Liver (tissue), 9 donors: ENCODE data around the gene MYH2. TPM values are rescaled to one million over a fixed set of nuclear protein-coding genes. Genes with fewer than 3 reads are reported as not detected.

ENCODE experiments used
- DNase-seq: peaks from one replicate; pipeline ENCODE4 v3.0.0-alpha.2; 2017; ENCODE audit warnings: low spot score
- H3K27ac ChIP-seq, 2 donors: one replicate each; pipeline ENCODE4 v1.7.0; 2013; ENCODE audit warnings: inconsistent platforms in 2 of 2, low read length in 2 of 2, control low read depth in 1 of 2, low read depth in 1 of 2, mild to moderate bottlenecking in 1 of 2
- H3K27me3 ChIP-seq, 4 donors: one replicate each; pipeline versions ENCODE4 v1.6.1 to v1.7.0; 2013; ENCODE audit warnings: low read length in 3 of 4, inconsistent platforms in 1 of 4, mild to moderate bottlenecking in 1 of 4, moderate library complexity in 1 of 4; ENCODE audit not compliant: control insufficient read depth in 4 of 4, insufficient read depth in 4 of 4
- H3K36me3 ChIP-seq, 4 donors: one replicate each; pipeline versions ENCODE4 v1.6.1 to v1.7.0; 2013; ENCODE audit warnings: low read length in 3 of 4, mild to moderate bottlenecking in 3 of 4, low read depth in 1 of 4, moderate library complexity in 1 of 4; ENCODE audit not compliant: control insufficient read depth in 4 of 4, insufficient read depth in 3 of 4
- H3K4me1 ChIP-seq, 4 donors: one replicate each; pipeline versions ENCODE4 v1.6.1 to v1.7.0; 2013; ENCODE audit warnings: low read length in 3 of 4, mild to moderate bottlenecking in 3 of 4, moderate library complexity in 1 of 4; ENCODE audit not compliant: control insufficient read depth in 4 of 4, insufficient read depth in 4 of 4
- H3K4me3 ChIP-seq, 3 donors: one replicate each; pipeline versions ENCODE4 v1.6.1 to v1.7.0; 2013; ENCODE audit warnings: low read length in 3 of 3, control low read depth in 1 of 3, low read depth in 1 of 3, mild to moderate bottlenecking in 1 of 3
- H3K9ac ChIP-seq, 2 donors: one replicate each; pipeline ENCODE4 v1.7.0; 2013; ENCODE audit warnings: low read length in 2 of 2, mild to moderate bottlenecking in 2 of 2, moderate library complexity in 2 of 2, control low read depth in 1 of 2, low read depth in 1 of 2
- H3K9me3 ChIP-seq, 4 donors: one replicate each; pipeline versions ENCODE4 v1.6.1 to v1.7.0; 2013; ENCODE audit warnings: low read length in 3 of 4; ENCODE audit not compliant: control insufficient read depth in 4 of 4
- EGR1 ChIP-seq, 2 donors: IDR thresholded peaks; 2 replicates each; pipeline ENCODE4 v1.6.1; 2016 to 2018; ENCODE audit warnings: antibody characterized with exemption in 2 of 2, low read depth in 2 of 2
- FOXA1 ChIP-seq: IDR thresholded peaks from 2 replicates; pipeline ENCODE4 v1.6.1; 2016; ENCODE audit warnings: antibody characterized with exemption
- FOXA2 ChIP-seq: IDR thresholded peaks from 2 replicates; pipeline ENCODE4 v1.6.1; 2016; ENCODE audit warnings: antibody characterized with exemption
- GABPA ChIP-seq, 2 donors: IDR thresholded peaks in 1 of 2; conservative IDR thresholded peaks in 1 of 2; 2 replicates each; pipeline ENCODE4 v1.6.1; 2016; ENCODE audit warnings: antibody characterized with exemption in 2 of 2, mild to moderate bottlenecking in 1 of 2, moderate library complexity in 1 of 2
- HNF4A ChIP-seq, 2 donors: conservative IDR thresholded peaks; 2 replicates each; pipeline ENCODE4 v1.6.1; 2016; ENCODE audit warnings: antibody characterized with exemption in 2 of 2, mild to moderate bottlenecking in 2 of 2
- HNF4G ChIP-seq: IDR thresholded peaks from 2 replicates; pipeline ENCODE4 v1.6.1; 2016; ENCODE audit warnings: antibody characterized with exemption
- JUND ChIP-seq, 2 donors: IDR thresholded peaks; 2 replicates each; pipeline ENCODE4 v1.6.1; 2016; ENCODE audit warnings: antibody characterized with exemption in 2 of 2
- MAX ChIP-seq: IDR thresholded peaks from 2 replicates; pipeline ENCODE4 v1.6.1; 2016; ENCODE audit warnings: antibody characterized with exemption
- NR2F2 ChIP-seq: IDR thresholded peaks from 2 replicates; pipeline ENCODE4 v1.6.1; 2016; ENCODE audit warnings: antibody characterized with exemption
- RAD21 ChIP-seq, 2 donors: IDR thresholded peaks; 2 replicates each; pipeline ENCODE4 v1.6.1; 2016; ENCODE audit warnings: antibody characterized with exemption in 2 of 2, mild to moderate bottlenecking in 2 of 2
- REST ChIP-seq: IDR thresholded peaks from 2 replicates; pipeline ENCODE4 v1.6.1; 2016; ENCODE audit warnings: antibody characterized with exemption, mild to moderate bottlenecking
- RXRA ChIP-seq, 2 donors: IDR thresholded peaks; 2 replicates each; pipeline ENCODE4 v1.6.1; 2017 to 2018; ENCODE audit warnings: antibody characterized with exemption in 2 of 2, mild to moderate bottlenecking in 1 of 2
- SP1 ChIP-seq: IDR thresholded peaks from 2 replicates; pipeline ENCODE4 v1.6.1; 2018; ENCODE audit warnings: antibody characterized with exemption, mild to moderate bottlenecking
- TAF1 ChIP-seq: conservative IDR thresholded peaks from 2 replicates; pipeline ENCODE4 v1.6.1; 2016; ENCODE audit warnings: antibody characterized with exemption, mild to moderate bottlenecking
- YY1 ChIP-seq: IDR thresholded peaks from 2 replicates; pipeline ENCODE4 v1.6.1; 2016; ENCODE audit warnings: antibody characterized with exemption, mild to moderate bottlenecking
- ZBTB33 ChIP-seq: IDR thresholded peaks from 2 replicates; pipeline ENCODE4 v1.6.1; 2016; ENCODE audit warnings: antibody characterized with exemption
- WGBS: extraction: QIAGEN DNeasy Blood & Tissue Kit; methylation state at CpG from one replicate; pipeline ENCODE4 v1.1.7; 2013; 5-methylcytosine and 5-hydroxymethylcytosine counted together
- polyA plus RNA-seq, 2 donors: library from polyadenylated mRNA; stranded (reverse) in 1 of 2; unstranded in 1 of 2; fragments of 200-250 nt in 1 of 2; fragments of >200 nt in 1 of 2; fragmentation: Nextera tagmentation in 1 of 2; extraction: Ambion mirVana in 1 of 2; gene quantifications; one replicate each; pipeline versions ENCODE4 v1.2.1 to v1.2.3, GENCODE V29; 2013 to 2015
- total RNA-seq, 2 donors: library from RNA; depleted of rRNA; stranded (reverse); fragments of >200 nt; gene quantifications; one replicate each; pipeline ENCODE4 v1.2.3, GENCODE V29; 2014
- TF ChIP-seq, protein P1 (sequence below): fragments of 150-350 bp; IDR thresholded peaks from 2 replicates; pipeline ENCODE4 v1.5.1; 2017; ENCODE audit warnings: improper control_type of control experiment, low read depth, low read length; ENCODE audit not compliant: missing input control
- TF ChIP-seq, protein P2 (sequence below): IDR thresholded peaks from 2 replicates; pipeline ENCODE4 v1.6.1; 2016; ENCODE audit warnings: antibody characterized with exemption
- donor health status: healthy.
- donor health status: healthy.
- donor health status: healthy.
- donor health status: healthy.
- donor health status: healthy.

The MYH2 gene
- total and polyA plus RNA-seq, 4 donors, result under 0.01 to 0.23 TPM; not detected in 2

- no peak for DNase-seq
- TF ChIP-seq RAD21 (IDR thresholded peaks at IDR 0.05) (no peak), FOXA1 (no peak), MAX (no peak)
- Histone ChIP-seq H3K27ac (no peak within 1 kb of the TSS), H3K4me3 (no peak within 1 kb of the TSS), H3K9me3 (no peaks in the 10 kb centered on the region), H3K9ac (no peak within 1 kb of the TSS), H3K36me3 (no peaks in the 10 kb centered on the region), H3K4me1 (peaks cover 0 to 2% (median 0%) of the 10 kb centered on the region in 4 donors), H3K27me3 (no peaks in the 10 kb centered on the region)
- WGBS, result 68% methylated on average over 11 of the region's 11 CpGs
Observed at GRCh38 chr17:10518271-10519037, 31.0 kb downstream of the MYH2 start, which contains the start of gene MYH1. Gene MYH1, minus strand, starts transcription at chr17:10518542. Its CDS starts 1,900 bp downstream, at chr17:10516642.

DNA sequence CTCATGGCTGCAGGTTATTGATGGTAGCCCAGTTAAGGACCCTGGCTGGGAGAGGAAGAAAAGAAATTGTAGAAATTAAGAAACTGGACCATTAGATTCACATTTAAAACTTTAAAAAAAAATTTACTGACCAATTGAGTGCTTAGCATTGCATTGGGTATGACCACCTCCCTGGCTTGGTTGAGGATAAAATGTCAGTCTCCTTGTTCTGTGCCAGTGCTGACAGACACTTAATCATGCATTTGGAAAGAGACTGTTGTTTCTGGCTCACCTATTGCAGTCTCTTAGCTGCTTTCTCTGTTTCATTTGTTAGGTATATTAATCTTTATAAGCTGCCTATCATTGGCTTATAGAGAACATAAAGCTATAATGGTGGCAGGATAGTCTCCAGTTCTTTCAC lies 32.8 kb downstream of the MYH2 start:
- DNase-seq, result no peak
- H3K9ac ChIP-seq, result no peak overlapping the region
- H3K4me1 ChIP-seq, result peaks cover 0 to 2% (median 0%) of the 10 kb centered on the region in 4 donors
- H3K4me3 ChIP-seq, result no peak overlapping the region
- TF ChIP-seq, protein P1, sequence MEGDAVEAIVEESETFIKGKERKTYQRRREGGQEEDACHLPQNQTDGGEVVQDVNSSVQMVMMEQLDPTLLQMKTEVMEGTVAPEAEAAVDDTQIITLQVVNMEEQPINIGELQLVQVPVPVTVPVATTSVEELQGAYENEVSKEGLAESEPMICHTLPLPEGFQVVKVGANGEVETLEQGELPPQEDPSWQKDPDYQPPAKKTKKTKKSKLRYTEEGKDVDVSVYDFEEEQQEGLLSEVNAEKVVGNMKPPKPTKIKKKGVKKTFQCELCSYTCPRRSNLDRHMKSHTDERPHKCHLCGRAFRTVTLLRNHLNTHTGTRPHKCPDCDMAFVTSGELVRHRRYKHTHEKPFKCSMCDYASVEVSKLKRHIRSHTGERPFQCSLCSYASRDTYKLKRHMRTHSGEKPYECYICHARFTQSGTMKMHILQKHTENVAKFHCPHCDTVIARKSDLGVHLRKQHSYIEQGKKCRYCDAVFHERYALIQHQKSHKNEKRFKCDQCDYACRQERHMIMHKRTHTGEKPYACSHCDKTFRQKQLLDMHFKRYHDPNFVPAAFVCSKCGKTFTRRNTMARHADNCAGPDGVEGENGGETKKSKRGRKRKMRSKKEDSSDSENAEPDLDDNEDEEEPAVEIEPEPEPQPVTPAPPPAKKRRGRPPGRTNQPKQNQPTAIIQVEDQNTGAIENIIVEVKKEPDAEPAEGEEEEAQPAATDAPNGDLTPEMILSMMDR, result no peak
- no peak for TF ChIP-seq TAF1
- TF ChIP-seq EGR1 (IDR thresholded peaks at IDR 0.05; ENCODE audit: low read depth in 2 of 2), result no peak
- TF ChIP-seq GABPA (IDR thresholded peaks at IDR 0.05 in 1 of 2, conservative IDR thresholded peaks at IDR 0.05 in 1 of 2), result no peak
- TF ChIP-seq FOXA1, result no peak
- TF ChIP-seq NR2F2, result no peak
- TF ChIP-seq MAX, result no peak
- TF ChIP-seq FOXA2, result no peak
- TF ChIP-seq RAD21 (IDR thresholded peaks at IDR 0.05), result no peak
- TF ChIP-seq JUND (IDR thresholded peaks at IDR 0.05), result no peak
- TF ChIP-seq REST, result no peak
- TF ChIP-seq ZBTB33, result no peak
- TF ChIP-seq SP1, result no peak
- TF ChIP-seq YY1, result no peak
- TF ChIP-seq HNF4G, result no peak
- no peak for TF ChIP-seq HNF4A (conservative IDR thresholded peaks at IDR 0.05)
- TF ChIP-seq RXRA (IDR thresholded peaks at IDR 0.05), result no peak
- TF ChIP-seq, protein P2, sequence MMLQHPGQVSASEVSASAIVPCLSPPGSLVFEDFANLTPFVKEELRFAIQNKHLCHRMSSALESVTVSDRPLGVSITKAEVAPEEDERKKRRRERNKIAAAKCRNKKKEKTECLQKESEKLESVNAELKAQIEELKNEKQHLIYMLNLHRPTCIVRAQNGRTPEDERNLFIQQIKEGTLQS, result no peak
- H3K27me3 ChIP-seq, result no peaks in the 10 kb centered on the region
- no peaks in the 10 kb centered on the region for H3K36me3 ChIP-seq
- no peaks in the 10 kb centered on the region for H3K9me3 ChIP-seq
- no peak overlapping the region for H3K27ac ChIP-seq
